ENCODE results near the gene KRTAP5-8.

DNA sequence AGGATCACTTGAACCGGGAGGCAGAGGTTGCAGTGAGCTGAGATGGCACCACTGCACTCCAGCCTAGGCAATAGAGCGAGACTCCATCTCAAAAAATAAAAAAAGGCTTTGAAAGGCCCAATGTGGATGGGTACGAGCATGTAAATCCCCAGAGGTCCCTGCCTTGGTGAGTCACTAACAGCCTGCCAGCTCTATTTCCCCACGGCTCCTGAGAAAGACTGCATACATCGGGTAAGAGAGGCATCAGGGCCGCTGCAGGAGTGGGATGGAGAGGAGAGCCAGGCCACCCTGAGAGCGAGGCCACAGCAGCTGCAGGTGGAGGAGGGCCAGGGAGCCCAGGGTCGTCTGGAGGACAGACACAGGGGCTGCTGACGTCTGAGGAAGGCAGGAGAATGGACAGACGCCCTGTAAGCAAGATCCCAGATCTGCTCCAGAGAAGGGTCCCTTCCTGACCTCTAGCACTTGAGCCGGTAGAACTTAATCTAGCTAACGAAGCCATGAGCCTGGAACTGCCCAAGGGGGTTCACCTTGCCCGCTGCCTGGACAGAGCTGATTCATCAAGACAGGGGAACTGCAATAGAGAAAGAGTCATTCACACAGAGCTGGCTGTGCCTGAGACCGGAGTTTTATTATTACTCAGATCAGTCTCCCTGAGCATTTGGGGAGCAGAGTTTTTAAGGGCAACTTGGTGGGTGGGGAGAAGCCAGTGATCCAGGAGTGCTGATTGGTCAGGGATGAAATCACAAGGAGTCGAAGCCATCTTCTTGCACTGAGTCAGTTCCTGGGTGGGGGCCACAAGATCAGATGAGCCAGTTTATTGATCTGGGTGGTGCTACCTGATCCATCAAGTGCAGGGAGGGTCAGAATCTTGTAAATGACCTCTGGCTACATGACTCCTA, 5.3 kb downstream of the KRTAP5-8 start:
- TF ChIP-seq CTCF (conservative IDR thresholded peaks at IDR 0.05 in 1 of 2, IDR thresholded peaks at IDR 0.05 in 1 of 2; ENCODE audit: low read depth in 1 of 2, low read length in 2 of 2): no peak
- TF ChIP-seq EZH2 (IDR thresholded peaks at IDR 0.05; ENCODE audit: low read length, missing control alignments): no peak

All from fibroblast of lung (primary cell).